Psoas muscle (tissue), 8 donors: ENCODE data around the gene ZNHIT3. TPM values are rescaled to one million over a fixed set of nuclear protein-coding genes. Genes with fewer than 3 reads are reported as not detected.

Source experiments
- ATAC-seq, 4 donors: fragments of 200-7000 bp; cut with Tn5 transposase; one replicate each; pipeline ENCODE4 v1.9.1; 2020; ENCODE audit warnings: moderate library complexity in 3 of 4, mild to moderate bottlenecking in 2 of 4
- DNase-seq, 2 donors: peaks; one replicate each; pipeline ENCODE4 v3.0.0-alpha.2; 2020
- H3K27ac ChIP-seq: fragments of 200-600 bp; one replicate; pipeline ENCODE4 v1.8.0; 2022
- H3K27me3 ChIP-seq, 3 donors: fragments of 200-600 bp in 1 of 3; one replicate each; pipeline versions ENCODE4 v1.6.1 to v1.8.0; 2013 to 2022; ENCODE audit warnings: low read length in 2 of 3, mild to moderate bottlenecking in 2 of 3, moderate library complexity in 1 of 3; ENCODE audit not compliant: insufficient read depth in 3 of 3
- H3K36me3 ChIP-seq, 2 donors: fragments of 200-600 bp in 1 of 2; one replicate each; pipeline versions ENCODE4 v1.6.1 to v1.8.0; 2013 to 2022; ENCODE audit warnings: low read depth in 1 of 2, mild to moderate bottlenecking in 1 of 2, moderate library complexity in 1 of 2; ENCODE audit not compliant: insufficient read depth in 1 of 2
- H3K4me1 ChIP-seq: fragments of 200-600 bp; one replicate; pipeline ENCODE4 v1.8.0; 2022
- H3K4me3 ChIP-seq: fragments of 200-600 bp; one replicate; pipeline ENCODE4 v1.8.0; 2022; ENCODE audit warnings: mild to moderate bottlenecking
- H3K9me3 ChIP-seq: fragments of 200-600 bp; one replicate; pipeline ENCODE4 v1.8.0; 2022
- CTCF ChIP-seq: fragments of 200-600 bp; IDR thresholded peaks from one replicate; pipeline ENCODE4 v1.8.0; 2022; ENCODE audit warnings: antibody characterized with exemption
- WGBS, 3 donors: extraction: QIAGEN DNeasy Blood & Tissue Kit; methylation state at CpG; one replicate each; pipeline versions ENCODE4 v1.1.6 to v1.1.7; 2013; 5-methylcytosine and 5-hydroxymethylcytosine counted together
- intact Hi-C, 2 donors: fragments of 100-400 bp; cut with DNase I; formaldehyde crosslinking; loops; one replicate each; pipeline versions ENCODE4 v1.11.0 to v1.14.2; 2022
- polyA plus RNA-seq, 3 donors: library from polyadenylated mRNA; stranded (reverse); fragments of 200-250 nt; gene quantifications; one replicate each; pipeline ENCODE4 v1.2.3, GENCODE V29; 2013
- total RNA-seq, 4 donors: library from RNA; stranded (reverse); fragmentation: NEBNext Ultra II Directional in 2 of 4; extraction: Animal tissue kit (Norgen Biotek cat#: 25700) in 2 of 4; gene quantifications; one replicate each; pipeline versions ENCODE4 v1.2.1 to v1.2.4, GENCODE V29; 2021 to 2023
- donor health status: healthy with polysubstance abuse.
- donor health status: DM: no; HTN: no; CAD: no; lungs with moderate emphysema.
- donor health status: Bipolar disorder and iron deficiency.
- donor health status: healthy.
- donor health status: DM: yes; HTN: yes; CAD: no.
- donor health status: DM: no; HTN: no; CAD: no.
- donor health status: DM: no; HTN: no; CAD: no.
- donor health status: DM: yes; HTN: yes; CAD: no.

Gene ZNHIT3
- total and polyA plus RNA-seq, 7 donors: 22.7 to 80.2 (median 32.3) TPM

DNA sequence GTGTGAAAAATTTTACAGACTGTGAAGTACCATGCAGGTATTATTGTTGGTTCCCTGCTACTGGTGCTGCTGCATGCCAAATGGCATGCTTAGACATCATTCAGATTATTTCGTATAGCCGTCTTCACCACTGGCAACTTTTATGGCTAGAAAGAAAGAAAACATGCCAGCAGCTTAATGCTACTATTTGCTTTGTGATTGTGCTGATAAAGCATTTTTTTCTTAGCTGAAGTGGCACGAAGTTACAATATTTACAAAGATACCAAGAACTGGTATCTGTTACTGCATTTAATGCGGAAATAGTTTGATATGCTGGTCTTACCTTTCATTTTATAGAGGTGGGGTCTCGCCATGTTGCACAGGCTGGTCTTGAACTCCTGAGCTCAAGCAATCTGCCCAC lies 8.2 kb downstream of the ZNHIT3 start:
- Histone ChIP-seq H3K27ac (no peak overlapping the region), H3K36me3 (peaks cover 7 to 77% of the 10 kb centered on the region in 2 donors), H3K4me3 (no peak overlapping the region), H3K27me3 (no peaks in the 10 kb centered on the region), H3K9me3 (no peaks in the 10 kb centered on the region), H3K4me1 (no peaks in the 10 kb centered on the region)
- TF ChIP-seq CTCF: no peak
- WGBS, 3 donors: 68 to 84% (median 74%) methylated on average over 5 of the region's 5 CpGs
- intact Hi-C loops: no loop called here
- ATAC-seq (no peak), DNase-seq (no peak)

DNA sequence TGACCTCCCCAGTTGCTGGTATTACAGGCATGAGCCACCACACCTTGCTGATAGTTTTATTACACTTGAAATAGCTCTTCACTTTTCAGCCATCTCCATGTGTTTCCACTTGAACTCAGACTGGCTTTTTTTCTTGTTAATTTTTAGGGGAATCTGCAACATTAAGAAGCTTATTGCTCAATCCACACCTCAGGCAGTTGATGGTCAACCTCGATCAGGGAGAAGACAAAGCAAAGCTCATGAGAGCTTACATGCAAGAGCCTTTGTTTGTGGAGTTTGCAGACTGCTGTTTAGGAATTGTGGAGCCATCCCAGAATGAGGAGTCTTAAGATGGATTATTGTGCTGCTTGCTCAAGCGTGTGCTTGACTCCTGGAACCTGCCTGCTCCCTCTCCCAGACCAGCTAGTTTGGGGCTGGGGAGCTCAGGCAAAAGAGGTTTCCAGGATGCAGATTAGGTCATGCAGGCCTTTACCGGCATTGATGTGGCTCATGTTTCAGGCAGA lies 8.6 kb downstream of the ZNHIT3 start:
- DNase-seq: no peak
- Histone ChIP-seq H3K27ac (no peak overlapping the region), H3K27me3 (no peaks in the 10 kb centered on the region), H3K9me3 (no peaks in the 10 kb centered on the region), H3K4me1 (no peaks in the 10 kb centered on the region), H3K36me3 (peaks cover 7 to 81% of the 10 kb centered on the region in 2 donors), H3K4me3 (no peak overlapping the region)
- TF ChIP-seq CTCF: no peak
- ATAC-seq: no peak
- intact Hi-C loops: no loop called here
- WGBS, 3 donors: 57 to 61% (median 58%) methylated on average over 3 of the region's 3 CpGs

GRCh38 chr17:36496018-36496789 lies 9.7 kb downstream of the ZNHIT3 start:
- Histone ChIP-seq H3K27me3 (no peaks in the 10 kb centered on the region), H3K36me3 (peaks cover 7 to 92% of the 10 kb centered on the region in 2 donors), H3K4me1 (no peaks in the 10 kb centered on the region), H3K9me3 (no peaks in the 10 kb centered on the region), H3K27ac (no peak overlapping the region), H3K4me3 (no peak overlapping the region)
- no peak for DNase-seq
- 78 to 86% (median 82%) methylated on average over 9 of the region's 9 CpGs for WGBS, 3 donors
- intact Hi-C loops: no loop called here
- no peak for ATAC-seq
- TF ChIP-seq CTCF: no peak

GRCh38 chr17:36498155-36498554 lies 11.7 kb downstream of the ZNHIT3 start:
- H3K36me3 ChIP-seq: peaks cover 9 to 91% of the 10 kb centered on the region in 2 donors
- WGBS, 3 donors: 55 to 60% (median 56%) methylated on average over 9 of the region's 9 CpGs
- no peak overlapping the region for H3K4me3 ChIP-seq
- no peaks in the 10 kb centered on the region for H3K27me3 ChIP-seq
- DNase-seq (no peak), ATAC-seq (peak in 1 of 4 donors; percentile 28)
- no peak overlapping the region for H3K27ac ChIP-seq
- intact Hi-C loops: no loop called here
- no peaks in the 10 kb centered on the region for H3K4me1 ChIP-seq
- no peaks in the 10 kb centered on the region for H3K9me3 ChIP-seq
- TF ChIP-seq CTCF: no peak
